Measurements from ENCODE around the gene ANXA5.

ANXA5 gene

GRCh38 chr4:121642292-121642691 lies 54.5 kb downstream of the ANXA5 start:
- Histone ChIP-seq H3K9me2 (ENCODE audit: low read depth, low read length) (no peaks in the 10 kb centered on the region), H3K27me3 (ENCODE audit: insufficient read depth, low read length) (no peaks in the 10 kb centered on the region), H3K36me3 (ENCODE audit: insufficient read depth, low read length) (no peaks in the 10 kb centered on the region), H3K79me2 (ENCODE audit: insufficient read depth, low read length) (no peaks in the 10 kb centered on the region), H3K4me1 (ENCODE audit: insufficient read depth, low read length, severe bottlenecking) (no peaks in the 10 kb centered on the region), H3K4me3 (ENCODE audit: low read depth, low read length, poor library complexity, severe bottlenecking) (no peak overlapping the region), H3K27ac (ENCODE audit: low read depth, low read length, poor library complexity, severe bottlenecking) (no peak overlapping the region), H4K20me1 (ENCODE audit: insufficient read depth, low read length) (no peaks in the 10 kb centered on the region), H3F3A (ENCODE audit: insufficient read depth, low read length) (no peaks in the 10 kb centered on the region), H3K9ac (ENCODE audit: low read length) (no peak overlapping the region), H3K4me2 (ENCODE audit: low read length) (no peak overlapping the region), H3K9me3 (ENCODE audit: low read length) (no peaks in the 10 kb centered on the region), H2AFZ (ENCODE audit: low read length) (no peak overlapping the region)
- TF ChIP-seq EZH2 (IDR thresholded peaks at IDR 0.05; ENCODE audit: borderline replicate concordance, low read length) = no peak
- no peak for TF ChIP-seq CTCF (IDR thresholded peaks at IDR 0.05; ENCODE audit: low read length)

- no peaks in the 10 kb centered on the region for H3K9me2 ChIP-seq (ENCODE audit: low read depth, low read length)
- TF ChIP-seq CTCF (IDR thresholded peaks at IDR 0.05; ENCODE audit: low read length) = no peak
- TF ChIP-seq EZH2 (IDR thresholded peaks at IDR 0.05; ENCODE audit: borderline replicate concordance, low read length) = no peak
- no peaks in the 10 kb centered on the region for H3K36me3 ChIP-seq (ENCODE audit: insufficient read depth, low read length)
- H3K4me3 ChIP-seq (ENCODE audit: low read depth, low read length, poor library complexity, severe bottlenecking) = no peak overlapping the region
- no peaks in the 10 kb centered on the region for H3F3A ChIP-seq (ENCODE audit: insufficient read depth, low read length)
- no peaks in the 10 kb centered on the region for H3K79me2 ChIP-seq (ENCODE audit: insufficient read depth, low read length)
- H3K27ac ChIP-seq (ENCODE audit: low read depth, low read length, poor library complexity, severe bottlenecking) = no peak overlapping the region
- no peaks in the 10 kb centered on the region for H4K20me1 ChIP-seq (ENCODE audit: insufficient read depth, low read length)
- H2AFZ ChIP-seq (ENCODE audit: low read length) = no peak overlapping the region
- H3K27me3 ChIP-seq (ENCODE audit: insufficient read depth, low read length) = no peaks in the 10 kb centered on the region
- no peak overlapping the region for H3K4me2 ChIP-seq (ENCODE audit: low read length)
- no peaks in the 10 kb centered on the region for H3K9me3 ChIP-seq (ENCODE audit: low read length)
- no peaks in the 10 kb centered on the region for H3K4me1 ChIP-seq (ENCODE audit: insufficient read depth, low read length, severe bottlenecking)
- no peak overlapping the region for H3K9ac ChIP-seq (ENCODE audit: low read length)
Measured at GRCh38 chr4:121633653-121634052, 63.1 kb downstream of the ANXA5 start.

GRCh38 chr4:121632636-121633035 lies 64.1 kb downstream of the ANXA5 start:
- Histone ChIP-seq H2AFZ (ENCODE audit: low read length) (no peak overlapping the region), H3K27ac (ENCODE audit: low read depth, low read length, poor library complexity, severe bottlenecking) (no peak overlapping the region), H3K9me3 (ENCODE audit: low read length) (no peaks in the 10 kb centered on the region), H3K27me3 (ENCODE audit: insufficient read depth, low read length) (no peaks in the 10 kb centered on the region), H4K20me1 (ENCODE audit: insufficient read depth, low read length) (no peaks in the 10 kb centered on the region), H3K4me3 (ENCODE audit: low read depth, low read length, poor library complexity, severe bottlenecking) (no peak overlapping the region), H3K36me3 (ENCODE audit: insufficient read depth, low read length) (no peaks in the 10 kb centered on the region), H3K79me2 (ENCODE audit: insufficient read depth, low read length) (no peaks in the 10 kb centered on the region), H3K4me1 (ENCODE audit: insufficient read depth, low read length, severe bottlenecking) (no peaks in the 10 kb centered on the region), H3K9me2 (ENCODE audit: low read depth, low read length) (no peaks in the 10 kb centered on the region), H3K9ac (ENCODE audit: low read length) (no peak overlapping the region), H3K4me2 (ENCODE audit: low read length) (no peak overlapping the region), H3F3A (ENCODE audit: insufficient read depth, low read length) (no peaks in the 10 kb centered on the region)
- TF ChIP-seq CTCF (IDR thresholded peaks at IDR 0.05; ENCODE audit: low read length) (no peak), EZH2 (IDR thresholded peaks at IDR 0.05; ENCODE audit: borderline replicate concordance, low read length) (no peak)

Measured in OCI-LY1 (cell line).